K562 (cell line): Measurements from ENCODE around the gene VARS1. TPM values are rescaled to one million over a fixed set of nuclear protein-coding genes. Genes with fewer than 3 reads are reported as not detected.

ENCODE experiments used
- ARID4B ChIP-seq: sonication (generic); formaldehyde crosslinking; IDR thresholded peaks from 2 replicates; pipeline ENCODE4 v1.8.0; 2022; ENCODE audit warnings: mild to moderate bottlenecking, missing genetic modification reagents
- CREB3 ChIP-seq: fragments of 450-650 bp; conservative IDR thresholded peaks from 2 replicates; pipeline ENCODE4 v1.6.1; 2016; ENCODE audit warnings: missing genetic modification characterization, low read depth, mild to moderate bottlenecking, missing compliant biosample characterization, moderate library complexity
- EHMT2 ChIP-seq: fragments of 450-650 bp; IDR thresholded peaks from 2 replicates; pipeline ENCODE4 v1.6.1; 2018; ENCODE audit warnings: antibody characterized with exemption
- ETS2 ChIP-seq: IDR thresholded peaks from 2 replicates; pipeline ENCODE4 v1.6.1; 2016; ENCODE audit warnings: borderline replicate concordance, missing genetic modification characterization, mild to moderate bottlenecking, moderate library complexity, missing compliant biosample characterization; ENCODE audit not compliant: poor library complexity, severe bottlenecking
- HNRNPH1 ChIP-seq: fragments of 200-400 bp; formaldehyde crosslinking; optimal IDR thresholded peaks from 2 replicates; pipeline ENCODE3; 2017; ENCODE audit warnings: low read depth, mild to moderate bottlenecking, low read length, moderate library complexity
- PML ChIP-seq: IDR thresholded peaks from 2 replicates; pipeline ENCODE4 v1.6.1; 2012; ENCODE audit warnings: low read length, inconsistent platforms
- RAD21 ChIP-seq, 2 experiments: fragments of 250-450 bp in 1 of 2; fragments of 450-650 bp in 1 of 2; sonication (Bioruptor Pico) in 1 of 2; formaldehyde crosslinking in 1 of 2; IDR thresholded peaks in 1 of 2; conservative IDR thresholded peaks in 1 of 2; 2 replicates each; pipeline versions ENCODE4 v1.4.0 to v1.8.0; 2020 to 2022; ENCODE audit warnings: mild to moderate bottlenecking in 2 of 2, moderate library complexity in 1 of 2
- TSHZ1 ChIP-seq: fragments of 250-450 bp; sonication (Bioruptor Pico); IDR thresholded peaks from 2 replicates; pipeline ENCODE4 v1.4.0; 2020; ENCODE audit warnings: mild to moderate bottlenecking, moderate library complexity
- ZNF561 ChIP-seq: fragments of 450-650 bp; formaldehyde crosslinking; conservative IDR thresholded peaks from 2 replicates; pipeline ENCODE4 v1.4.0; 2020; ENCODE audit warnings: mild to moderate bottlenecking, moderate library complexity
- ZNF57 ChIP-seq: fragments of 450-650 bp; formaldehyde crosslinking; IDR thresholded peaks from 2 replicates; pipeline ENCODE4 v1.4.0; 2020; ENCODE audit warnings: mild to moderate bottlenecking, moderate library complexity
- polyA plus RNA-seq, 8 experiments: library from polyadenylated mRNA; depleted of rRNA in 4 of 8; stranded (reverse) in 5 of 8; unstranded in 3 of 8; fragments of >200 nt; fragmentation: Nextera tagmentation in 2 of 8; fragmentation: Illumina TruSeq in 1 of 8; extraction: Ambion mirVana in 2 of 8; extraction: Trizol in 1 of 8; gene quantifications; 2 replicates each; pipeline versions ENCODE4 v1.2.1 to v1.2.3, GENCODE V29; 2011 to 2014; ENCODE audit warnings: inconsistent platforms in 1 of 8, missing spikeins in 1 of 8
- total RNA-seq, 7 experiments: library from RNA; depleted of rRNA in 6 of 7; stranded (reverse); fragments of >200 nt in 6 of 7; fragmentation: Illumina TruSeq in 2 of 7; extraction: Trizol in 2 of 7; gene quantifications; 2 replicates each; pipeline versions ENCODE4 v1.2.1 to v1.2.3, GENCODE V29; 2011 to 2021; ENCODE audit warnings: low replicate concordance in 1 of 7
- TF ChIP-seq, protein P1 (sequence below): fragments of 450-650 bp; IDR thresholded peaks from 2 replicates; pipeline ENCODE4 v1.6.1; 2016; ENCODE audit warnings: borderline replicate concordance

Gene VARS1
- total and polyA plus RNA-seq, 9 of the 15 experiments (the other 6 are each of a cell fraction or from before 2014, with no cell fraction given): 2.9 to 488 (median 130) TPM

- TF ChIP-seq ARID4B (CRISPR knock-in tag) (no peak; the same call in 1 of the 2 replicates), RAD21 (CRISPR knock-in tag; conservative IDR thresholded peaks at IDR 0.05 in 1 of 2, IDR thresholded peaks at IDR 0.05 in 1 of 2) (no peak), ZNF561 (CRISPR knock-in tag) (no peak), PML (peak; percentile 57; the same call in 1 of the 2 replicates), EHMT2 (no peak; the same call in 1 of the 2 replicates), ETS2 (no peak), ZNF57 (no peak), TSHZ1 (CRISPR knock-in tag) (no peak), HNRNPH1 (no peak), CREB3 (tag) (no peak)
- TF ChIP-seq, protein P1, sequence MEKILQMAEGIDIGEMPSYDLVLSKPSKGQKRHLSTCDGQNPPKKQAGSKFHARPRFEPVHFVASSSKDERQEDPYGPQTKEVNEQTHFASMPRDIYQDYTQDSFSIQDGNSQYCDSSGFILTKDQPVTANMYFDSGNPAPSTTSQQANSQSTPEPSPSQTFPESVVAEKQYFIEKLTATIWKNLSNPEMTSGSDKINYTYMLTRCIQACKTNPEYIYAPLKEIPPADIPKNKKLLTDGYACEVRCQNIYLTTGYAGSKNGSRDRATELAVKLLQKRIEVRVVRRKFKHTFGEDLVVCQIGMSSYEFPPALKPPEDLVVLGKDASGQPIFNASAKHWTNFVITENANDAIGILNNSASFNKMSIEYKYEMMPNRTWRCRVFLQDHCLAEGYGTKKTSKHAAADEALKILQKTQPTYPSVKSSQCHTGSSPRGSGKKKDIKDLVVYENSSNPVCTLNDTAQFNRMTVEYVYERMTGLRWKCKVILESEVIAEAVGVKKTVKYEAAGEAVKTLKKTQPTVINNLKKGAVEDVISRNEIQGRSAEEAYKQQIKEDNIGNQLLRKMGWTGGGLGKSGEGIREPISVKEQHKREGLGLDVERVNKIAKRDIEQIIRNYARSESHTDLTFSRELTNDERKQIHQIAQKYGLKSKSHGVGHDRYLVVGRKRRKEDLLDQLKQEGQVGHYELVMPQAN: peak; percentile 65
These were observed 35.4 kb upstream of the VARS1 start (continued) for GRCh38 chr6:31830886-31831335.
